GM18870 (cell line): ENCODE data around the gene BACH2.
"Not testable (repeated sequence)": the region's sequence is repeated elsewhere in the genome, so short reads cannot be mapped to it uniquely, and the experiment has no call there.

ENCODE experiments used
- ATAC-seq: cut with Tn5 transposase; IDR thresholded peaks from one replicate; pipeline ENCODE4 v1.9.1; 2021; ENCODE audit warnings: moderate library complexity; ENCODE audit not compliant: unreplicated experiment

BACH2 gene

DNA sequence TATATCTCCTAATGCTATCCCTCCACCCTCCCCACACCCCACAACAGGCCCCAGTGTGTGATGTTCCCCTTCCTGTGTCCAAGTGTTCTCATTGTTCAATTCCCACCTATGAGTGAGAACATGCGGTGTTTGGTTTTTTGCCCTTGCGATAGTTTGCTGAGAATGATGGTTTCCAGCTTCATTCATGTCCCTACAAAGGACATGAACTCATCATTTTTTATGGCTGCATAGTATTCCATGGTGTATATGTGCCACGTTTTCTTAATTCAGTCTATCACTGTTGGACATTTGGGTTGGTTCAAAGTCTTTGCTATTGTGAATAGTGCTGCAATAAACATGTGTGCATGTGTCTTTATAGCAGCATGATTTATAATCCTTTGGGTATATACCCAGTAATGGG lies 163.0 kb downstream of the BACH2 start:
- ATAC-seq: not testable (repeated sequence)

GRCh38 chr6:90131614-90132423 lies 164.8 kb downstream of the BACH2 start:
- no peak for ATAC-seq

GRCh38 chr6:90131125-90131524 lies 165.5 kb downstream of the BACH2 start:
- no peak for ATAC-seq

GRCh38 chr6:90128687-90129086 lies 168.0 kb downstream of the BACH2 start:
- not testable (repeated sequence) for ATAC-seq

- no peak for ATAC-seq
Observed at GRCh38 chr6:90127595-90127994, 169.0 kb downstream of the BACH2 start.

DNA sequence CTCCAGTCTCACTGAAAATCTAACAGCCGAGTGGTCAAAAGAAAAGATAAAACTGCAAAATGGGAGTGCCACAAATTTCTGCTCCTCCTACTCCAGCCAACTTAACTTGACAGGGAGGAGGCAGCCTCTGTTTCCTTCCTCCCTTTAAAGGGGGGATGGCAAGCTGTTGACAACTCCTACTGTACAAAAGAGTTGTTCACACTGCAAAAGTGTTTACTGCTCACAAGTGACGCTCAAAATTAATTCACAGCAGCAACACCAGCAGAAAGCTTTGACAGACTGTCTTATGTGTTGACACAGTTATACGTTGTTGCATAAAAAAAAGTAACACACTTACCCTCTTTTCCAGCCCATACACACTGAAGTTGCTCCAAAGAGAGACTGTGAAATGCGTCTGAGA lies 169.8 kb downstream of the BACH2 start:
- no peak for ATAC-seq

GRCh38 chr6:90126181-90126580 lies 170.5 kb downstream of the BACH2 start:
- no peak for ATAC-seq

GRCh38 chr6:90124874-90125510 lies 171.7 kb downstream of the BACH2 start:
- no peak for ATAC-seq

- ATAC-seq: no peak
Observed at GRCh38 chr6:90123831-90124230, 172.8 kb downstream of the BACH2 start.

- ATAC-seq: peak; percentile 78
Observed at GRCh38 chr6:90121982-90122381, 174.7 kb downstream of the BACH2 start.

- ATAC-seq: no peak
Observed at GRCh38 chr6:90120327-90120726, 176.3 kb downstream of the BACH2 start.

GRCh38 chr6:90119618-90120017 lies 177.0 kb downstream of the BACH2 start:
- ATAC-seq: no peak

GRCh38 chr6:90118581-90118980 lies 178.1 kb downstream of the BACH2 start:
- ATAC-seq: no peak

DNA sequence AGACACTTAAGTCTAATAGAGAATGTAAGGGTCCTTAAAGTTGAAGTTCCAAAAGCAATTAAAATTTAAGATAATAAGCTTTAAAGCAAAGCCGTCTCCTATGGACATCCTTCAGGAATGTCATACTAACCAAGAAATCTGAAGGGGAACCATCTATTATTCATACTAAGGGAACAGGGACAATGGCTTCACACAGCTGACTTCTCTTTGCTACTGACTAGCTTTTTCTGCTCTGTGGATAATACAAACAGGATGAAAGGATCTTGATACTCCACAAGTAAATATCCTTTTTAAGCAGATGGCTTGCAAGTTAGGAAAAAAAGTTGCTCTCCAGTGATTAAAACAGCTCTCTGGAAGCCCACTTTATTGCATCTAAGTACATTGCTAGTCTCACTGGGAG lies 178.6 kb downstream of the BACH2 start:
- ATAC-seq: no peak

DNA sequence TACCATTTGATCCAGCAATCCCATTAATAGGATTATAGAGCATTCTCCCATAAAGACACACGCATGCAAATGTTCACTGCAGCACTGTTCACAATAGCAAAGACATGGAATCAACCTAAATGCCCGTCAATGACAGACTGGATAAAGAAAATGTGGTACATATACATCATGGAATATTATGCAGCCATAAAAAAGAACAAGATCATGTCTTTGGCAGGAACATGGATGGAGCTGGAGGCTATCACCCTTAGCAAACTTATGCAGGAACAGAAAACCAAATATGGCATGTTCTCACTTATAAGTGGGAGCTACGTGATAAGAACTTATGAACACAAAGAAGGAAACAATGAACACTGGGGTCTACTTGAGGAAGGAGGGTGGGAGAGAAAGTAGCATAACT lies 180.5 kb downstream of the BACH2 start:
- not testable (repeated sequence) for ATAC-seq

DNA sequence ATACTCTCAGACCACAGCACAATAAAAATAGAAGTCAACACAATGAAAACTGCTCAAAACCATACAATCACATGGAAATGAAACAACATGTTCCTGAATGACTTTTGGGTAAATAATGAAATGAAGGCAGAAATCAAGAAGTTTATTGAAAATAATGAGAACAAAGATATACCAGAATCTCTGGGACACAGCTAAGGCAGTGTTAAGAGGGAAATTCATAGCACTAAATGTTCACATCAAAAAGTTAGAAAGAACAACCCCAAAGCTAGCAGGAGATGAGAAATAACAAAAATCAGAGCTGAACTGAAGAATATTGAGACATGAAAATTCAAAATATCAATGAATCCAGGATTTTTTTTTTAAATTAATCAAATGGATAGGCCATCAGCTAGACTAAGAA lies 183.3 kb downstream of the BACH2 start:
- no peak for ATAC-seq

DNA sequence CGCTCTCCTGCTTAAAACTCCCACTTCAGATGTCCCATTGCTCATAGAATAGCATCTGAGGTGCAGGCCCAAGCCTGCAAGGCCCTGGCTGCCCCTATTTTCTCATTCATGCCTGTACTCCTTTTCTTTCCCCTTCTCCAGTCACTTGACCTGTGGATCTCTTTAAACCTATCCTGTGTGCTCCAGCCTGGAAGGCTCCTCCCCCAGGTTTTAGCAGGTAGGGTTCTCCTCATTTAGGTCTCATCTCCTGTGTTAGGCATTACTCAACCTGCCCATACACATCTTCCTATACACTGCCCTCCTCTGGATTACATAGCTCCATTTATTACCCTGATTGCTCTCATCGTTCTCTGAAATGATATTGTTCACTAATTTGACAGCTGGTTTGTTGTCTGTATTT lies 185.3 kb downstream of the BACH2 start:
- ATAC-seq: no peak

GRCh38 chr6:90110971-90111370 lies 185.7 kb downstream of the BACH2 start:
- no peak for ATAC-seq

GRCh38 chr6:90109141-90109540 lies 187.5 kb downstream of the BACH2 start:
- ATAC-seq: no peak

DNA sequence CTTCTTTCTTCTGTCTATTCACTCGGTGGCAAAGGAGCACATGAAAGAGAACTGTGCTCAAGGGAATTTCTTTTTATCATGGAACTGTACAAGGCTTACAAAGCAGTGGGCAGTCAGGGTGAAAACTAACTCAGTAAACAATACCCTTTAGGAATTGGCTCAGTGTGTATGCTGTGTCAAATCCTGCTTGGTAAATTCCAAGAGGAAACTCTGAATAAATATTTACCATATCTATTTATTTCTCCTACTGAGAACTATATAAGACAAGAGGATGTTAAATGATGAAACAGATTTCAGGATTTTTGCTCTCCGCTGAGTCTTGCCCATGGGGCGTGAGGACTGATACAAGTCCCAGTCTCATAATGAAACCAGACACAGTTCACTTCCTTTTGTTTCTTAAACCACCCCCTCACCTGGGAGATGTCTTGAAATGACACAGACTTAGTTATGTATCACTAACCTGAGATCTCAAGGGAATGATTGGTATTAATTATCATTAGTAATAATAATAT lies 188.8 kb downstream of the BACH2 start:
- ATAC-seq: peak; percentile 95

GRCh38 chr6:90107371-90107770 lies 189.3 kb downstream of the BACH2 start:
- ATAC-seq: no peak

DNA sequence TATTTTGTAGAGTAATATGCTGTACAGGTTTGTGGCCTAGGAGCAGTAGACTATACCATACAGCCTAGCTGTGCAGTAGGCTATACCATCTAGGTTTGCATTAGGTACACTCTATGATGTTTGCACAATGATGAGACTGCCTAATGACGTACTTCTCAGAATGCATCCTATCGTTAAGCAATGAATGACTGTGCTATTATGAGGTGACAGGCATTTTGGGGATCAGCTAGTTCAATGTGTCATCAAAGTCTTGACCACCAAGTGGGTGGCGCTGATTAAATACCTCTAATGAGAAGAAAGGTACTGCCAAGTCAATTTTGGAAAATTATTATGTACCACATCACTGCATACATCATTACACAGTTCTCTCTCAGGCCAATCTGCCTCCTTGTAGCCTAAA lies 190.2 kb downstream of the BACH2 start:
- ATAC-seq: no peak
